Upper lobe of left lung (tissue), 4 donors: ENCODE results near the gene LCORL.

Experiments used
- EP300 ChIP-seq, 4 donors: sonication (generic); formaldehyde crosslinking; IDR thresholded peaks; one replicate each; pipeline ENCODE4 v1.5.1; 2017; ENCODE audit warnings: antibody characterized with exemption in 4 of 4, control low read depth in 2 of 4
- POLR2A ChIP-seq, 4 donors: fragments of 450-650 bp; IDR thresholded peaks; one replicate each; pipeline ENCODE4 v1.5.1; 2016 to 2017; ENCODE audit warnings: antibody characterized with exemption in 4 of 4, mild to moderate bottlenecking in 2 of 4

DNA sequence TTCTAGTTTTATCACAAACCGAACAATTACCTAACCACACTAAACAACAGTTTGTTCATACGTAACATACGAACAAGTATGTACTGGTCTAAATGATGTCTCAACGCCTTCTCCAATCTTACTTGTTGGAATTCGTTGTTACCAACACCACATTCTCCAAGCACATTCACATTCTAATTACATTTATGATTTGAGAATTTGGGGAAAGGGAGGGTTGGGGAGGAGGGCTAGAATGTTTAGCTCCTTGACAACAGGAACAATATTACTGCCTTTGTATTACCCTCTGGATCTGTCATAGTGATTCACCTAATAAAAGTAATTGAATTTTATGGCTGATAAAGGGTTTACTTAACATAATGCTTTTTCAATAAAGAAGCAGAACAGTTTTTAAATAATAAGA, 24.4 kb downstream of the LCORL start:
- TF ChIP-seq EP300 (IDR thresholded peaks at IDR 0.05) (no peak), POLR2A (IDR thresholded peaks at IDR 0.05) (no peak)
